GM21526 (cell line): Measurements from ENCODE around the gene TPRA1.

Experiments used
- ATAC-seq: cut with Tn5 transposase; IDR thresholded peaks from one replicate; pipeline ENCODE4 v1.9.1; 2021; ENCODE audit warnings: moderate library complexity; ENCODE audit not compliant: unreplicated experiment, low FRiP score

Gene TPRA1

DNA sequence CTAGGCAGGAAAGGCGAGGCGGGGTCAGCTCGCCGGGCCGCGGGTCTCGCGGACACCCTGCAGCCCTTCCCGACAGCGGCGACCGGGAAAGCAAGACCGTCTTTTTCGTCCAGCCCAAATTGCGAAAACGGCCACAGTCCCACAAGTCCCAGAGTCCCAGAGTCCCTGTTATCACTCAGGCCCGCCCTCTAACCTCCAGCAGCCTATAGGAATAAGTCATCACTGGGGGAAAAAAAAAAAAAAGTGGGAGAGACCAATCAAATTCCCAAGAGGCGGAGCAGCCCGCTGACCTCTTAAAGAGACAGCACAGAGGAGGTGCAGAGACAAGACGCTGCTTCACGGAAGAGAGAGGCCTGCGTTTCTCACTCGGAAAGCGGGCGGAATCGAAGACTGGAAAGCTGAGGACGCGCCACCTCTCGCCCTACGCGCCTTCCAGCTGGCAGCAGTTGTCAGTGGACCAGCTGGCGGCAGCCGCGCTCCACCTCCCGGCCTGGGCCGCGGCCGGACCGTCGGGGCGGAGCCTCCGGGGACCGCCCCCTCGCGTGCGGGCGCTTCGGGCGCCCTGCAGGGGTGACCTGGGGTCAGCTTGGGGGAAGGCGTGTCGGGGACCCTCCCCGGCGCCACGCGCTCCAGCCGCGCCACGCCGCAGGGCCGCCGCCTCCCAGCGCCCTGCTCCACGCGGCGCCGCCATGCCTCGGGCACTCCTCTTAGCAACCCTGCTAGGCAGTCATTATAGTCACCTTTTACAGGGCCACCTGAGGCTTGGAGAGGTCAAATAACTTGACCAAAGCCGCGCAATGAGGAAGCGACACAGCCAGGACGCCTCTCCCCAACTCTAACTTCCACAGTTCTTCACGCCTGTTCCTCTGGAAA is at the start of gene TPRA1:
Gene TPRA1 (minus strand): TSS at position 141 of the 873 bp plus-strand sequence. CDS start 10,587 bp downstream, outside the sequence.
- peak; percentile 69 for ATAC-seq

DNA sequence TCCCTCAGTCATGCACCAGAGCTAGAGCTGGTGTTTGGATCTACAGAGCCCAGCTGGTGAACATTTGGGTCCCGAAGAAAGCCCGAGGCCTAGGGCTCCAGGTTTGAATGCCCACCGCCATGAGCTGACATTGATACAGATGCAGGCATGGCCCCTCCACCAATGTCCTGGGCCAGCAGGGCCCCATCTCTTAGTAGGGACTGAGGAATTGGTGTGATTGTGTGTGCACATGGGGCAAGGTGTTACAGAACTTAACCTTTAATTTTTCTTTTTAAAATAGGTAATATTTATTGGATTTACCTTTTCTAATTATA is 49.5 kb upstream of the TPRA1 start:
- ATAC-seq: no peak

DNA sequence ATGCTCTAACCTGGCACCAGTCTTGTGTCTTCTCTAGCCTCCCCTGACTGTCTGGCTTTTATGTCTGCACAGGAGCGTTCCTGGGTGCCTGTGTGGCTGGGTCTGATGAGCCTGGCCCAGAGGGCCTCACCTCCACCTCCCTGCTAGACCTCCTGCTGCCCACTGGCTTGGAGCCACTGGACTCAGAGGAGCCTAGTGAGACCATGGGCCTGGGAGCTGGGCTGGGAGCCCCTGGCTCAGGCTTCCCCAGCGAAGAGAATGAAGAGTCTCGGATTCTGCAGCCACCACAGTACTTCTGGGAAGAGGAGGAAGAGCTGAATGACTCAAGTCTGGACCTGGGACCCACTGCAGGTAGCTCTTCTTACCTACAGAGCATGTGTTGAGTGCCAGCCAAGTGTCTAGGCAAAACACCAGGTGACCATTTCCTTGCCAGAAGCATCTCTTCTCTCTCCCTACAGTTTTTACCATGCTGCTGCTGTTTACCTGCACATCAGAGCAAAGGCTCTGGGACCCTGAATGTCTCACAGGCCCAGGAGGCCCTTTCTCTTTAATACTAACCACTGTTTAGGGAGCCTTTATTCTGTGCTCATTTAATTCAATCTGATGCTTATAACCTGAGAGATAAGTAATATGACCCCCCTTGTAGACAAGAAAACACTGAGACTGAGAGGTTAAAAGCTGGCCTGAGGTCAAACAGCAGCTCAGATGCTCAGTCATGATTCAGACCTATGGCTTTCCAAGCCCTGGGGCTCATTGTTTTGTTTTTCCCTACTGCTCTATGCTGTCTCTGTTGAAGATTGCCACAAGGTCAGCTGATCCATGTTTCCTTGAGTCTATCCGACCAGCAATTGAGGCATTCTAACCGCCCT is 48.9 kb upstream of the TPRA1 start:
- no peak for ATAC-seq

DNA sequence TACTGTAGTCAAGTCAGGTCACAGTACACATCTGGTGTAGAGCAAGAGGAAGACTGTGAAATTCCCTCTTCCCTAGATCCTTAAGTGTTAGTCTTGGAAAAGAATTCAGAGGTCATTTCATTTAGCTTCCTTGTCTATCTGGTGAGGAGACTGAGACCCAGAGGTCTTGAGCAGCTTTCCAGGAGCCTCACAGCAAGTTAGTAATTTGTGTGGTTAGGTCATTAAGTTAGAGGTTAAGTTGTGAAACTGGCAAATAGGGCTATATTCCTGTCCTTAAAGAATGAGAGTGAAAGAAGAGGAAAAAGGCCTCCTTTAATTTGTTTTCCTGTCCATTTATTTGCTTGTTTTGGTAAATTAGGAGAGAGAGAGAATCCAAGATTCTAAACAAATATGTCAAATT is 47.4 kb upstream of the TPRA1 start:
- ATAC-seq: no peak

DNA sequence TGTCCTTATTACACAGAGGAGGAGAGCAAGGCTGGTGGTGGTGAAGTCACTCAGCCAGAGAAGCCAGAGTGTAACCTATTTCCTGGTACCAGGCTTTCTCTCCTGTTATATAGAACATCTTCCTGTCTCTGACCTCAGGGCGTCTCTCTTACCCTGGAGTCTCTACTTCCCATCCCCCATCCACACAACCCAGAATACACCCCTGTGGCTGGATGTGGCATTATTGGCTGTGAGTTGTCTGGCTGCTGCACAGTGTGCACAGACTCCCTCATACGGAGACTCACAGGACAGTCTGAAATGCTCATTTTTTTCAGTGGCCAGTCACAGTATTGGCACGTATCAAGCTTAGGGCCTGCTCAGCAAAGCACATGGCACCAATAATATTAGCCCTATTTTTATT is 47.0 kb upstream of the TPRA1 start:
- no peak for ATAC-seq

DNA sequence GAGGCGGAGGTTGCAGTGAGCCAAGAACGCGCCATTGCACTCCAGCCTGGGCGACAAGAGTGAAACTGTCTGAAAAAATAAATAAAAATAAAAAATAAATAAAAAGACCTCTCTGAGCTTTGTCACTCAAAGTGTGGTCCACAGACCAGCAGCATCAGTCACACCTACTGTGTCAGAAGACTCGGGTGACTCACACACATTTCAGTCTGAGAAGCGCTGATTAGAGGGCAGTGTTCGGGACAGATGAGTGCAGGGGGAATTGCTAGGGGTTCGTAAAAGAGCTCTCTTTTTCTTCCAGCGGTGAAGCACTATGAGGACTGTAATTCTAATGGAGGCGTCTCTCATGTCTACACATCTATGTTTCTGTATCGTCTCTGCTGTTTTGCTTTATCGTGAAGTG is 44.1 kb upstream of the TPRA1 start:
- no peak for ATAC-seq

DNA sequence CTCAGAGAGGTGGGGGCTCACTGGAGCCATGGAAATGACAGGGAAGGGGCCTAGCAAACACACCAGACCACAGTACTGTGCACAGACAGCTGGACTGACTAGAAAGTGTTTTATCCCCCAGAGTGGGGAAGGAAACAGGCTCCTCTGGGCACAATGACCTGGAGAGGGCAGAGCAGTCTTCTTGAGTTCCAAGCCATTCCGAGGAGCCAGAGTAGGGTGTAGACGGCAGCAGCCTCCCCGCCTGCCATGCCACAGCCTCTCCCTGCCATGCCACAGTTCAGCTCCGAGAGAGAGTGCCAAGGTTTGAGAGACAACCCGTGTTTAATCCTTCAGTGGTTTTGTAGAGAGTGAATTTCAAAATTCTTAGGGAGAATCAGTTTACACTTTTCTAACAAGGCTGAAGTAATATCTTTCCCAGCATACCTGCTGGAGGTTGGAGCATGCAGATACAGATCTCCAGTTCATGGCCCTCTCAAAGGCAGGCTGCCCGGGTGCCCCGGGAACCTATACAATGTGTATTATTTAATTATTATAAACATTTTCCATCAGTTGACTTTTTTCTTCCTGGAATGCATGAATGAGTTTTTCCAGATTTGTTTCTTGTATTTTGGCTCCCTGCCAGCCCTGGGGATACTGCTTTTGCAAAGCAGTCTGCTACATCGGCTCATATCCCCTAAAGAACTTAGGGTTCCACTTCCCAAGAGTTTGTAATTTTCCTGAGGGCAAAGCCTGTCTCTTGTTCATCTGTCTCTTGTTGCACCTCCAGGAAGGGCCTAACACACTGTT is 41.7 kb upstream of the TPRA1 start:
- ATAC-seq: no peak

DNA sequence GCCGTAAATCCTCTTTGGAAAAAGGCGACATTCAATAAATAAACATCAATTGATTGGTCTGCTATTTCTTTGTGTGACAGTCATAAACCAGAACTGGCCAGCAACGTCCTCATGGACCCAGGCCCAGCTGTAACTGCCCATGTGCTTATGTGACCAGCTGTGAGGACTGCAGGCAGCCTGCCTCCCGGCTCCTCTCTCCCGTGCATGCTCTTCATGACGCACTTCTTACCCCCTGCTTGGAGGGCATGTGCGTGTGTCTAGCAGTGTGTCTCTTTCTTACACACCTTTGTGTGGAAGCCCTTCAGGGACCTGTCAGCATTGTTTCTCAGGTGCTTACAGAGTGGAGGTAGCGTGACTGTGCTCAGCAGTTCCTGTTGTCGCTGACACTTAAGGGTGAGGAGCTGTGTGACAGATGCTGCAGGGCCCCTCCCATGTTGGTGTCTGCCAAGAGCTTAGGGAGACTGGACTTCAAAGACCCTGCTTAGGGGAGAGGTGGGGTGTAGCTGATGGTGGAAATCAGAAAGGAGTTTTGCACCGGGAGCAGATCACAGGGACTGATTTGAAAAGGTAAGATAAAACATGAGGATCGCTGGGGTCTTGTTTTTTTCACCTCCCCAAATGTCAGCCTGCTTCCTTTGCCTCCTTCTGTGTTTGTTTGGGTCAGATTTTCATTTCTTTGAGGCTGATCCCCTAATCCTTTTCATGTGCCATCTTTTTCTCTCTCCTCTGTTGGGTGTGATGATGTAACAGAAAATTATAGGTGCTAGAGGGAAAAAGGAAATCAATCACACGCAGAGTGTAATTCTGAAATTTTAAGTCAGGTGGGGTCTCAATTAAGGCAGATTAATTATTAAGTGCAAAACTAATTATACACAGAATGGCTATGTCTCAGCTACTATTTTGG is 40.5 kb upstream of the TPRA1 start:
- no peak for ATAC-seq

DNA sequence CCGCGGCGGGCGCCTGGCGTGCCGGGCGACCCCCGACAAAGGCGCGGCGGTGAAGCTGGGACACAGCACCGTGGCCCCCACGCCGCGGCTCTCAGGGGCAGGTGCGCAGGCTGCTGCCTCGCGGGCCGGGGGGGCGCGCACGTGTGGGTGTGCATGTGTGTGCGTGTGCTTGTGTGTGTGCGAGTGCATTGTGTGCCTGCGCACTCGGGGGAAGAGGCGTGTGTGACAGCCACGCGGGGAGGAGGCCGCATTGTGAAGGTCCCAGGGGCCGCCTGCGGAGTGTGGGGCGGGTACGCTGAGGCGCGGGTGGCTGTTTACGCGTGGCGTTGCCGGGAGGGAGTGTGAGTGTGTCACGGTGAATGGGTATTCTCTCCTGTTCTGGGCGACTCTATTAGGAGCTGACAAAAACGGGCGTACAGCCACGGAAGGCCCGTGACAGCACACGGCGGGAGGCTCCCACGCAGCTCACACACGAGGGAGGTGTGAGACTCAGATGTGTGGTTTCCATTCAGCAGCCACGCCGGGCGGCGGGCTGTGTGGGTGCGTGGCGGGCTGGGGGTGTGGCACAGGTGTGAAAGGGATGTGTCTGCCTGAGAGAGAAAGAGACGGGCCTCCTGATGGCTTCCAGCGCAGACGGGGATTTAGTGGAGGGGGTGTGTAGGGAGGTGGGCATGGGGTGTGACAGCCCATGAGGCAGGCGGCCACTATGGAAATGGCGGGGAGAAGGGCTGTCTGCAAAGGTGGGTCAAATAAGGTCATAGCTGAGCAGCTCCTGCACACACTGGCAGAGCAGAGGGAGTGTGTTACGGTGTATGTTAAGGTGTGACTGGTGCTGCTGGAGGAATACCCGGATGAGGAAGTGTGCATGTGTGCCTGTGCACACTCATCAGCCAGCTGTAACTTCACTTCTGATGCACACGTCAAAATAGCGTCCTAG is 39.2 kb upstream of the TPRA1 start:
- ATAC-seq: peak; percentile 13

DNA sequence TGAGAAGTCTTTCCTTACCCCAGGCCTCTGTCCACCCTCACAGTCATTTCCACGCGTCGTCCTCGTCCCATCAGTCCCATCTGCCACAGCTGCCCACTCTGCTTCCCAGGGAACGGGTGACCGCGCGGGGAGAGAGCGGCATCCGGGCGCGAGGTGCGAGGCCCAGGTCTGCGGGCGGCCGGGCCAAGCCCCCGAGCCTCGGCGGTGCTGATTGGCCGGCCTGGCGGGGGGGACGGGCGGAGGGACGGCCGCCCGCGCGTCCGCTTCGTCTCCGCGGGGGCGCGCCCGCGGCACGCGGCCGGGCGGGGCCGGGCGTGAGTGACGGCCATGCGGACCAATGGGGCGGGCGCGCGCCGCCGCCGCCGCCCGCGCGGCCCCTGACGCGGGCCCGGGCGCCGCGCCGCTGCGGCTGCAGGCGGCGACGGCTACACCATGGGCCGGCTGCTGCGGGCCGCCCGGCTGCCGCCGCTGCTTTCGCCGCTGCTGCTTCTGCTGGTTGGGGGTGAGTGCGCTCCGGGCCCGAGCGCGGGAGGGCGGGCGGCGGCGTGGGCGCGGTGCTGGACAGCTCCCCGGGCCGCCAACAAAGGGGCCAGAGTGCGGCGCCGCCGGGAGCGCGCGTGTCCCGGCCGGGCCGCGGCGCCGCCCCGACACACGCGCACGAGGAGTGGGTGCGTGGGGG is 38.4 kb upstream of the TPRA1 start, which contains the start of gene PODXL2:
Gene PODXL2 (plus strand): TSS at position 398 of the 679 bp plus-strand sequence. CDS start 35 bp downstream, at position 433.
- peak; percentile 45 for ATAC-seq

DNA sequence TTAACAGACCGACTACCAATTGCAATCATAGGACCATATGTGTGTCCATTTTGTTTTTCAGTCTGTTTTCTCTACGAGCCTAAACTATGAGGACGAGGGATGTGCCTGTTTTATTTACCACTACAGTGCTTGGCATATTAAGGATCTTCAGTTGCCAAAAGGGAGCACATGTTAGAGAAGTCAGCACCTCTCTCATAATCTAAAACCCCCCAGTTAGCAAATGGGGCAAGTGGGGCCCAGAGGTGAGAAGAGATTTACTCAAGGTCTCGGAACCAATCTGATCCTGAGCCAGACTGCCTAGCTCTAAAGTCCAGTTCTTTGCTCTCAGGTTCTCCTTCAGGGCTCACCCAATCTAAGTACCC is 37.9 kb upstream of the TPRA1 start:
- no peak for ATAC-seq

DNA sequence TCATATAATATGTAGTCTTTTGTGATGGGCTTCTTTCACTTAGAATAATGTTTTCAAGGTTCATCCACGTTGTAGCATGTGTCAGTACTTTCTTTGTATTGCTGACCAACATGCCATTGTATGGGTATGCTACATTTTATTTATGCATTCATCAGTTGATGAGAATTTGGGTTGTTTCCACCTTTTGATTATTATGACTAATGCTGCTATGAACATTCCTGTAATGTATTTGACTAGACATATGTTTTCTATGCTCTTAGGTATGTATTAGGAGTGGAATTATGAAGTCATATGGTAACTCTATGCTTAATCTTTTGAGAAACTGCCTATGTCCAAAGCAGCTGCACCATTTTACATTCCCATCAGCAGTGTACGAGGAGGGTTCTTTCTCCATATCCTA is 35.3 kb upstream of the TPRA1 start:
- ATAC-seq: no peak

DNA sequence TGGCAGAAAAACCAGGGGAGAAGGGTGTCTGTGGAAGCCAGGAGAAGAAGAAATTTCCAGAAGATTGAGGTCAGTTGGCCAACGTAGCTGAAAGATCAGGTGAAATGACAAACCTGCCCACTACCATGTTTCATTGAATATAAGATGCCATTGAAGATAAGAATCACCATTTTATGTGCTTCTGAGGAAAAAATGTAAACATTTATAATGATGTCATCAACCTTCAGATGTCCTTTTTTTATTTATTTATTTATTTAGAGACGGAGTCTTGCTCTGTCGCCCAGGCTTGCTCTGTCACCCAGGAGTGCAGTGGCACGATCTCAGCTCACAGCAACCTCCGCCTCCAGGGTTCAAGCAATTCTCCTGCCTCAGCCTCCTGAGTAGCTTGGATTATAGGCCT is 33.5 kb upstream of the TPRA1 start:
- no peak for ATAC-seq

DNA sequence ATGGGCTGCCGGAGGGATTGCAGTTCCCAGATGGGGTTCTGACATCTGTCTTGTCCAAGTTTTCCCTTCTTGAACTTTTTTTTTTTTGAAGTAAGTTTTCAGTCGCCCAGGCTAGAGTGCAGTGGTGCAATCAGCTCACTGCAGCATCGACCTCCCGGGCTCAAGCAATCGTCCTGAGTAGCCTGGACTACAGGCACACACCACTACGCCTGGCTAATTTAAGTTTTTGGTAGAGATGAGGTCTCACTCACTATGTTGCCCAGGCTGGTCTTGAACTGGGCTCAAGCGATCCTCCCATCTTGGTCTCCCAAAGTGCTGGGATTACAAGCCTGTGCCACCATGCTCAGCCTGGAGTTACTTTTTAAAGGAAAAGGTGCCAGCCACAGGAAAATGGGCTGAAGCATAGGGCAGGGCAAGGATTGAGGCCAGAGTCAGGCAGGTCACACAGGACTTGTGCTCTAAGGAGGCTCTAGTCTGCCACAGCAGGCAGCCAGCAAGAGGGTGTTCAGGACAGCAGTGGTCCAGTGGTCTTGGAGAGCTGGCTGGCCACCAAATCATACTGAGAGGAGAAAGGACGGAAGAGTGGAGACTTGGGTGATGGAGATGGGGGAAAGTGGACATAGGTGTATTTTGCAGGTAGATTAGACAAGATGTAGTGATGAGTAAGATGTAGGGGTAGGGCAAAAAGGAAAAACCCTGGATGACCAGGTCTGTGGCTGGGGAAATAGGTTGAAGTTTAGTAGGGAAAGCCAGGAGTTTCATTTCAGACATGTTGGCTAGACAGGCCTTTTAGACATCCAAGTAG is 32.4 kb upstream of the TPRA1 start:
- no peak for ATAC-seq

DNA sequence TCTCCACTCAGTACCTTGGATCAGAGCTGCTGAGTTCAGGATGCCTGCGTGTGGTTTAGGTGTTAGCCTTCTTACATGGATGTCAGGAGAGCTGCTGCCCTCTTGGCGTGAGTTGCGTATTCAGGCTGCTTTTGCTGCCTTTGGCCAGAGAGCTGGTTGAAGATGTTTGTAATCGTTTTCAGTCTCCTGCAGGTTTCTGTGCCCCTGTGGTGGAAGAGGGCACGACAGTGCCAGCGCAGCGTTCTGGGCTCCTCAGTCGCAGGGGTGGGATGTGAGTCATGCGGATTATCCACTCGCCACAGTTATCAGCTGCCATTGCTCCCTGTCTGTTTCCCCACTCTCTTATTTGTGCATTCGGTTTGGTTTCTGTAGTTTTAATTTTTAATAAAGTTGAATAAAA is 31.5 kb upstream of the TPRA1 start:
- ATAC-seq: no peak

DNA sequence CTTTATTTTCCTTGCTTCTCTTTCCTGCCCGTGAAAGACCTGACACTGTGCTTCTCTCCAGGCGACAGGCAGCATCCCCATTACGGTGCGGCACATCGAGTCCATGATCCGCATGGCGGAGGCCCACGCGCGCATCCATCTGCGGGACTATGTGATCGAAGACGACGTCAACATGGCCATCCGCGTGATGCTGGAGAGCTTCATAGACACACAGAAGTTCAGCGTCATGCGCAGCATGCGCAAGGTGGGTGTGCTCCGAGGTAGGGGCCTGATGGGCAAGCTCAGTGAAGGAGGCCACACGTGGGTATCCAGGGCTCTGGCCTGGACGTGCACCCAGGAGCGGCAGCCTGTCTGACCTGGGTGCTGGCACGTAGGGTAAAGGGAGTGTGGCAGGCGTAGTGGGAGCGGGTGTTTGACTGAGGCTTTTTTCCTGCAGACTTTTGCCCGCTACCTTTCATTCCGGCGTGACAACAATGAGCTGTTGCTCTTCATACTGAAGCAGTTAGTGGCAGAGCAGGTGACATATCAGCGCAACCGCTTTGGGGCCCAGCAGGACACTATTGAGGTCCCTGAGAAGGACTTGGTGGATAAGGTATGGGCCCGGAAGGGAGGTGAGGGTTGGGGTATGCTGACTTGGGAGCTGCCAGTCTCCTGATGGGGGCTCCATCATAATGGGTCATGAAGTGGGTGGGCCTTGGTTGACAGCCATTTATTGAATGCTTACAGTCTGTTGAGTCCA is 30.3 kb upstream of the TPRA1 start:
- ATAC-seq: no peak

DNA sequence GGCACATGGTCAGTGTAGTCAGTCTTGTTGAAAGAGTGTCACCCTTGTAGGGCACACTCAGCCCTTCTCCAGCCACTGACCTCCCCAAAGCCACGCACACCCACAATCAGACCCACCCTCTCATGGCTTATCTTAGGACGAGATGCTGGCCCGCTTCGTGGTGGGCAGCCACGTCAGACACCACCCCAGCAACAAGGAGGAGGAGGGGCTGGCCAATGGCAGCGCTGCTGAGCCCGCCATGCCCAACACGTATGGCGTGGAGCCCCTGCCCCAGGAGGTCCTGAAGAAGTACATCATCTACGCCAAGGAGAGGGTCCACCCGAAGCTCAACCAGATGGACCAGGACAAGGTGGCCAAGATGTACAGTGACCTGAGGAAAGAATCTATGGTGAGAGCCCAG is 28.4 kb upstream of the TPRA1 start:
- ATAC-seq: no peak
